IPS-20b (cell line): ENCODE measurements around the gene WDFY1.

Experiments used
- H3K27ac ChIP-seq: one replicate; pipeline ENCODE4 v1.5.1; 2013; ENCODE audit warnings: low read length
- H3K27me3 ChIP-seq: 2 replicates; pipeline ENCODE4 v1.6.1; 2013; ENCODE audit warnings: mild to moderate bottlenecking, low read length, inconsistent platforms; ENCODE audit not compliant: insufficient read depth
- H3K36me3 ChIP-seq: 2 replicates; pipeline ENCODE4 v1.6.1; 2013; ENCODE audit warnings: low read depth, mild to moderate bottlenecking, inconsistent platforms, low read length, moderate library complexity; ENCODE audit not compliant: insufficient read depth
- H3K4me1 ChIP-seq: 2 replicates; pipeline ENCODE4 v1.6.1; 2013; ENCODE audit warnings: mild to moderate bottlenecking, control low read depth, inconsistent platforms, low read length, moderate library complexity; ENCODE audit not compliant: insufficient read depth
- H3K4me3 ChIP-seq: 2 replicates; pipeline ENCODE4 v1.5.1; 2013; ENCODE audit warnings: mild to moderate bottlenecking, low read length, inconsistent platforms
- H3K9ac ChIP-seq: 2 replicates; pipeline ENCODE4 v1.6.1; 2013; ENCODE audit warnings: low read depth, mild to moderate bottlenecking, inconsistent platforms, low read length, moderate library complexity
- H3K9me3 ChIP-seq: 2 replicates; pipeline ENCODE4 v1.6.1; 2013; ENCODE audit warnings: mild to moderate bottlenecking, low read depth, low read length, inconsistent platforms; ENCODE audit not compliant: insufficient read depth

The WDFY1 gene

GRCh38 chr2:223901854-223902253, 43.3 kb downstream of the WDFY1 start:
- Histone ChIP-seq H3K4me3 (no peak overlapping the region), H3K36me3 (peaks cover 76% of the 10 kb centered on the region), H3K9me3 (no peaks in the 10 kb centered on the region), H3K27me3 (no peaks in the 10 kb centered on the region), H3K4me1 (no peaks in the 10 kb centered on the region), H3K27ac (no peak overlapping the region), H3K9ac (no peak overlapping the region)

- Histone ChIP-seq H3K27me3 (no peaks in the 10 kb centered on the region), H3K27ac (no peak overlapping the region), H3K9me3 (no peaks in the 10 kb centered on the region), H3K4me1 (no peaks in the 10 kb centered on the region), H3K4me3 (no peak overlapping the region), H3K9ac (no peak overlapping the region), H3K36me3 (peaks cover 82% of the 10 kb centered on the region)
Measured at GRCh38 chr2:223901311-223901710, 43.8 kb downstream of the WDFY1 start.

- Histone ChIP-seq H3K9me3 (no peaks in the 10 kb centered on the region), H3K9ac (no peak overlapping the region), H3K4me3 (no peak overlapping the region), H3K4me1 (no peaks in the 10 kb centered on the region), H3K27me3 (no peaks in the 10 kb centered on the region), H3K27ac (no peak overlapping the region), H3K36me3 (peaks cover 78% of the 10 kb centered on the region)
Measured at GRCh38 chr2:223900531-223900930, 44.6 kb downstream of the WDFY1 start.

GRCh38 chr2:223900066-223900465, 45.1 kb downstream of the WDFY1 start:
- Histone ChIP-seq H3K27me3 (no peaks in the 10 kb centered on the region), H3K36me3 (peaks cover 78% of the 10 kb centered on the region), H3K4me1 (no peaks in the 10 kb centered on the region), H3K9ac (no peak overlapping the region), H3K4me3 (no peak overlapping the region), H3K27ac (no peak overlapping the region), H3K9me3 (no peaks in the 10 kb centered on the region)

GRCh38 chr2:223897669-223898330, 47.3 kb downstream of the WDFY1 start:
- Histone ChIP-seq H3K4me1 (no peaks in the 10 kb centered on the region), H3K36me3 (peaks cover 81% of the 10 kb centered on the region), H3K27me3 (no peaks in the 10 kb centered on the region), H3K4me3 (no peak overlapping the region), H3K27ac (no peak overlapping the region), H3K9me3 (no peaks in the 10 kb centered on the region), H3K9ac (no peak overlapping the region)

GRCh38 chr2:223896833-223897311, 48.3 kb downstream of the WDFY1 start:
- H3K4me3 ChIP-seq: no peak overlapping the region
- no peaks in the 10 kb centered on the region for H3K27me3 ChIP-seq
- H3K4me1 ChIP-seq: no peaks in the 10 kb centered on the region
- H3K36me3 ChIP-seq: peaks cover 81% of the 10 kb centered on the region
- no peak overlapping the region for H3K27ac ChIP-seq
- H3K9ac ChIP-seq: no peak overlapping the region
- H3K9me3 ChIP-seq: no peaks in the 10 kb centered on the region

- H3K27me3 ChIP-seq: no peaks in the 10 kb centered on the region
- H3K4me1 ChIP-seq: no peaks in the 10 kb centered on the region
- no peaks in the 10 kb centered on the region for H3K9me3 ChIP-seq
- H3K4me3 ChIP-seq: no peak overlapping the region
- no peak overlapping the region for H3K27ac ChIP-seq
- H3K36me3 ChIP-seq: peaks cover 71% of the 10 kb centered on the region
- no peak overlapping the region for H3K9ac ChIP-seq
Measured at GRCh38 chr2:223894968-223895367, 50.2 kb downstream of the WDFY1 start.

- Histone ChIP-seq H3K27me3 (no peaks in the 10 kb centered on the region), H3K4me3 (no peak overlapping the region), H3K27ac (no peak overlapping the region), H3K9ac (no peak overlapping the region), H3K4me1 (no peaks in the 10 kb centered on the region), H3K9me3 (no peaks in the 10 kb centered on the region), H3K36me3 (peaks cover 73% of the 10 kb centered on the region)
Measured at GRCh38 chr2:223894009-223894408, 51.1 kb downstream of the WDFY1 start.

GRCh38 chr2:223890721-223891120, 54.4 kb downstream of the WDFY1 start:
- no peak overlapping the region for H3K4me3 ChIP-seq
- H3K4me1 ChIP-seq: 0 out of 2 replicates have a peak, but pooled peaks cover 2% of the 10 kb centered on the region
- H3K27me3 ChIP-seq: no peaks in the 10 kb centered on the region
- no peak overlapping the region for H3K9ac ChIP-seq
- H3K27ac ChIP-seq: no peak overlapping the region
- H3K9me3 ChIP-seq: no peaks in the 10 kb centered on the region
- H3K36me3 ChIP-seq: peaks cover 69% of the 10 kb centered on the region

- H3K4me1 ChIP-seq: 0 out of 2 replicates have a peak, but pooled peaks cover 2% of the 10 kb centered on the region
- no peaks in the 10 kb centered on the region for H3K27me3 ChIP-seq
- no peaks in the 10 kb centered on the region for H3K9me3 ChIP-seq
- no peak overlapping the region for H3K27ac ChIP-seq
- no peak overlapping the region for H3K9ac ChIP-seq
- no peak overlapping the region for H3K4me3 ChIP-seq
- H3K36me3 ChIP-seq: peaks cover 66% of the 10 kb centered on the region
Measured at GRCh38 chr2:223889229-223889628, 55.9 kb downstream of the WDFY1 start.

- no peaks in the 10 kb centered on the region for H3K27me3 ChIP-seq
- no peaks in the 10 kb centered on the region for H3K9me3 ChIP-seq
- H3K9ac ChIP-seq: no peak overlapping the region
- H3K36me3 ChIP-seq: peaks cover 65% of the 10 kb centered on the region
- H3K27ac ChIP-seq: no peak overlapping the region
- H3K4me3 ChIP-seq: no peak overlapping the region
- 0 out of 2 replicates have a peak, but pooled peaks cover 2% of the 10 kb centered on the region for H3K4me1 ChIP-seq
Measured at GRCh38 chr2:223888251-223888650, 56.9 kb downstream of the WDFY1 start.

- H3K4me1 ChIP-seq: 0 out of 2 replicates have a peak, but pooled peaks cover 2% of the 10 kb centered on the region
- no peaks in the 10 kb centered on the region for H3K27me3 ChIP-seq
- 0 out of 2 replicates have a peak overlapping the region, but pooled peaks have one; percentile 37 for H3K9ac ChIP-seq
- H3K27ac ChIP-seq: no peak overlapping the region
- H3K4me3 ChIP-seq: no peak overlapping the region
- peaks cover 65% of the 10 kb centered on the region for H3K36me3 ChIP-seq
- no peaks in the 10 kb centered on the region for H3K9me3 ChIP-seq
Measured at GRCh38 chr2:223887127-223887526, 58.0 kb downstream of the WDFY1 start.
